Measurements from ENCODE around the gene C16orf78.

GRCh38 chr16:49350265-49351095, 23.1 kb upstream of the C16orf78 start:
- no peak for TF ChIP-seq POLR2A (IDR thresholded peaks at IDR 0.05)
- TF ChIP-seq, protein P1, sequence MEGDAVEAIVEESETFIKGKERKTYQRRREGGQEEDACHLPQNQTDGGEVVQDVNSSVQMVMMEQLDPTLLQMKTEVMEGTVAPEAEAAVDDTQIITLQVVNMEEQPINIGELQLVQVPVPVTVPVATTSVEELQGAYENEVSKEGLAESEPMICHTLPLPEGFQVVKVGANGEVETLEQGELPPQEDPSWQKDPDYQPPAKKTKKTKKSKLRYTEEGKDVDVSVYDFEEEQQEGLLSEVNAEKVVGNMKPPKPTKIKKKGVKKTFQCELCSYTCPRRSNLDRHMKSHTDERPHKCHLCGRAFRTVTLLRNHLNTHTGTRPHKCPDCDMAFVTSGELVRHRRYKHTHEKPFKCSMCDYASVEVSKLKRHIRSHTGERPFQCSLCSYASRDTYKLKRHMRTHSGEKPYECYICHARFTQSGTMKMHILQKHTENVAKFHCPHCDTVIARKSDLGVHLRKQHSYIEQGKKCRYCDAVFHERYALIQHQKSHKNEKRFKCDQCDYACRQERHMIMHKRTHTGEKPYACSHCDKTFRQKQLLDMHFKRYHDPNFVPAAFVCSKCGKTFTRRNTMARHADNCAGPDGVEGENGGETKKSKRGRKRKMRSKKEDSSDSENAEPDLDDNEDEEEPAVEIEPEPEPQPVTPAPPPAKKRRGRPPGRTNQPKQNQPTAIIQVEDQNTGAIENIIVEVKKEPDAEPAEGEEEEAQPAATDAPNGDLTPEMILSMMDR (IDR thresholded peaks at IDR 0.05), result peak; percentile 33 to 88 (median 74)
